ENCODE results near the gene CSNK1D. TPM values are rescaled to one million over a fixed set of nuclear protein-coding genes. Genes with fewer than 3 reads are reported as not detected.
"Not testable (repeated sequence)": the region's sequence is repeated elsewhere in the genome, so short reads cannot be mapped to it uniquely, and the experiment has no call there.

CSNK1D gene
- total and polyA plus RNA-seq, 2 experiments from 2014 or later = 55.3 to 66.4 TPM

DNA sequence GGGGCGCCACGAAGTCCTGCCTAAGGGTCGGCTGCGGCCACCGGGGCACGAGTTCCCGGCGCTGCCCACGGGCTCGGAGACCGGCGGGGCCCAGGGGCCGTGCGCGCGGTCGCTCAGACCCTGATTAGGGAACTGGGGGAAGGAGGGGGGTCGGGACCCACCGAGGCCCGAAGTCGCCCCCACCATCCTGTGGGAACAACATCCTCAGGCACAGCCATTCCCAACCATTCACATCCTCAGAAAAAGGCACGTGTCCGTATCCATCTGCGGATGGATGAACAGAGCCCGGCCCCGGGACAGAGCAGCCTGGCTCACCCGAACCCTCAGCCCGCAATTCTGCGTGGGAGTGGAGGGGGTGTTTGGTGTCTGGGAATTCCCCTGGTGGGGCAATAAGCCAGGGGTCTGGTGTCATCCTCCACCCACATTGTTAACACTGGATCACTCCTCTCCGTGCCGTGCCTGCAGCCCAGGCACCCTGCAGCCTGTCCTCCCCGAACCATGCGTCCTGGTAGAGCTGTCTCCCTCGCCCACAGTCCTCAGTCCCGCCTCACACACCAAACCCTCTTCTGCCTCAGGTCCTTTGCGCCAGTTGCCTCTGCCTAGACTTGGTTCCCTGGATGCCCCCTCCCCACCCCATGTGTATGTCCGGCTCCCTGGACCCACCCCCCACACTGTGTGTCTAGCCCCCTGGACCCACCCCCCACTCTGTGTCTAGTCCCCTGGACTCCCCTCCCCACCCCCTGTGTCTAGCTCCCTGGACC is 60.1 kb downstream of the CSNK1D start:
- peak; percentile 54 for ATAC-seq
- peaks cover 4% of the 10 kb centered on the region; the same call in 1 of the 3 replicates for H3K9me3 Mint-ChIP-seq
- Histone ChIP-seq H3K9me2 (ENCODE audit: insufficient read depth) (no peaks in the 10 kb centered on the region), H2AFZ (peak overlapping the region; percentile 96), H3K4me2 (peak overlapping the region; percentile 84), H3K79me2 (replicated peaks; ENCODE audit: insufficient read depth) (no peaks in the 10 kb centered on the region), H3K36me3 (ENCODE audit: insufficient read depth) (no peaks in the 10 kb centered on the region), H3K4me1 (ENCODE audit: insufficient read depth) (no peaks in the 10 kb centered on the region), H3F3A (replicated peaks; ENCODE audit: low read depth) (no peaks in the 10 kb centered on the region), H4K20me1 (replicated peaks; ENCODE audit: insufficient read depth) (no peaks in the 10 kb centered on the region; the same call in 1 of the 2 replicates), H3K27ac (ENCODE audit: low read depth) (no peak overlapping the region), H3K27me3 (ENCODE audit: insufficient read depth) (peaks cover 31% of the 10 kb centered on the region), H3K4me3 (peak overlapping the region; percentile 80)
- H3K27ac Mint-ChIP-seq = no peak overlapping the region
- TF ChIP-seq STAT1 (IDR thresholded peaks at IDR 0.05; ENCODE audit: unreplicated experiment) (no peak), EZH2 (IDR thresholded peaks at IDR 0.05; ENCODE audit: low read depth, unreplicated experiment) (peak; percentile 31), JUNB (IDR thresholded peaks at IDR 0.05; ENCODE audit: unreplicated experiment) (no peak)
- no peaks in the 10 kb centered on the region for H3K36me3 Mint-ChIP-seq (ENCODE audit: low read depth)
- H3K4me1 Mint-ChIP-seq = no peaks in the 10 kb centered on the region
- DNase-seq (ENCODE audit: low spot score) = peak; percentile 66
- peaks cover 29% of the 10 kb centered on the region for H3K27me3 Mint-ChIP-seq (ENCODE audit: insufficient read depth, low read depth, poor library complexity)
- peak overlapping the region; percentile 70 for H3K4me3 Mint-ChIP-seq

DNA sequence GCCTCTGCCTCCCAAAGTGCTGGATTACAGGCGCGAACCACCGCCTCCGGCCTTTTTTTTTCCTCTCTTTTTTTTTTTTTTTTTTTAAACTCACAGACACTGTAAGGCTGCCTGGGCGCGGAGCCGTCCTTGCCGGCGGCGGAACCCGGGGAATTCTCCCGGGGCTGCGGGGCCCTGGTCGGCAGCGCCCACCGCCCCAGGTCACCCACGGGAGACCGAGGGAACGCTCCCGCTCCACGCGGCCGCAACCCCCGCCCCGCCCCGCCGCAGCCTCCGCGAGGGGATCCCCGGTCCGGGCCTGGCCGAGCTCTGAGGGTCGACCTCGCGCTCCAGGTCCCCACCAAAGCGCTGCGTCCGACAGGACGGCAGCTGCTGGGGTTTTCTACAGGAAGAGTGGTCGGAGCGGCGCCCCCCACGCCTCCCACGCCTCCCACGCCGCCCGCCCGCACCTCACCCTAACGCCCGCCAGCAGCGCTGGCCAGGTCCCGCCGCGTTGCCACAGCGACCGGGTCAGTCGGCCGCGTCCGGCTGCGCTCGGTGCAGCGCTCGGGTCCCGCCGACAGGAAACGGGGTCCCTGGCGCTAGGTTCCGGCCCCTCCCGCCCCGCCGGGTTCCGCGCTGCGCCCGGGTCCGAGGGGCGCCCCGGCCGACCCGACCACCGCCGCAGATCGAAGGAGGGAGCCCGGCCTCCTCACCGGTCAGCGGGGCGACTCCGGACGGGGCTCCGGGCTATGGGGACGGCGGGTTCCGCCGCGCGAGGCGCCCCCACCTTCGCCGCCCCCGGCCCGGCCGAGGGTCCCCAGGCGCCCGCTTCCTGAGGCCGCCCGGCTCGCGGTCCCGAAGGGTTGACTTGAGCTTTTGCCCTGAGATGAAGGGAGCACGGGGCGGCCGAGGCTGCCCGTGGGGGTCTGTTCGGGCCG is 60.9 kb downstream of the CSNK1D start, which contains the start of gene CCDC57:
Gene CCDC57, minus strand, starts transcription at position 512 of the 920 bp plus-strand sequence. CDS start 10,898 bp downstream, outside the sequence.
- Histone ChIP-seq H2AFZ (peak within 1 kb of the TSS; percentile 96), H3K36me3 (ENCODE audit: insufficient read depth) (no peaks in the 10 kb centered on the region), H3K27ac (ENCODE audit: low read depth) (no peak within 1 kb of the TSS), H4K20me1 (replicated peaks; ENCODE audit: insufficient read depth) (no peaks in the 10 kb centered on the region; the same call in 1 of the 2 replicates), H3K4me3 (peak within 1 kb of the TSS; percentile 80), H3K9me2 (ENCODE audit: insufficient read depth) (no peaks in the 10 kb centered on the region), H3K79me2 (replicated peaks; ENCODE audit: insufficient read depth) (no peaks in the 10 kb centered on the region), H3F3A (replicated peaks; ENCODE audit: low read depth) (no peaks in the 10 kb centered on the region), H3K27me3 (ENCODE audit: insufficient read depth) (peaks cover 31% of the 10 kb centered on the region), H3K4me1 (ENCODE audit: insufficient read depth) (no peaks in the 10 kb centered on the region), H3K4me2 (peak within 1 kb of the TSS; percentile 84)
- Mint-ChIP-seq H3K36me3 (ENCODE audit: low read depth) (no peaks in the 10 kb centered on the region), H3K4me1 (no peaks in the 10 kb centered on the region), H3K27me3 (ENCODE audit: insufficient read depth, low read depth, poor library complexity) (peaks cover 31% of the 10 kb centered on the region), H3K4me3 (peak within 1 kb of the TSS; percentile 70), H3K27ac (no peak within 1 kb of the TSS), H3K9me3 (peaks cover 4% of the 10 kb centered on the region; the same call in 1 of the 3 replicates)
- ATAC-seq (peak; percentile 92), DNase-seq (ENCODE audit: low spot score) (peak; percentile 83)
- peak; percentile 59 for TF ChIP-seq POLR2AphosphoS5 (IDR thresholded peaks at IDR 0.05; ENCODE audit: low read depth)
- peak; percentile 59; the same call in 1 of the 2 replicates for TF ChIP-seq ETS1 (IDR thresholded peaks at IDR 0.05)
- TF ChIP-seq CREB1 (CRISPR knock-in tag; IDR thresholded peaks at IDR 0.05; ENCODE audit: low read depth) = peak; percentile 61
- TF ChIP-seq REST (IDR thresholded peaks at IDR 0.05; ENCODE audit: unreplicated experiment) = no peak

GRCh38 chr17:82210655-82211054 is 62.8 kb downstream of the CSNK1D start:
- H3K4me1 Mint-ChIP-seq; H3K36me3 Mint-ChIP-seq (ENCODE audit: low read depth); H3K9me2 ChIP-seq (ENCODE audit: insufficient read depth); H2AFZ ChIP-seq; H3K4me3 ChIP-seq; H3K4me2 ChIP-seq; H3K27ac ChIP-seq (ENCODE audit: low read depth); H3K9me3 Mint-ChIP-seq; H3K4me3 Mint-ChIP-seq; H3K27ac Mint-ChIP-seq; H3K79me2 ChIP-seq (replicated peaks; ENCODE audit: insufficient read depth); DNase-seq (ENCODE audit: low spot score); H3K36me3 ChIP-seq (ENCODE audit: insufficient read depth); H4K20me1 ChIP-seq (replicated peaks; ENCODE audit: insufficient read depth); H3K4me1 ChIP-seq (ENCODE audit: insufficient read depth); H3F3A ChIP-seq (replicated peaks; ENCODE audit: low read depth); ATAC-seq: not testable (repeated sequence)
- peaks cover 31% of the 10 kb centered on the region for H3K27me3 ChIP-seq (ENCODE audit: insufficient read depth)
- H3K27me3 Mint-ChIP-seq (ENCODE audit: insufficient read depth, low read depth, poor library complexity) = peaks cover 27% of the 10 kb centered on the region
